Lung (tissue), 12 donors: Measurements from ENCODE around the gene FRY. TPM values are rescaled to one million over a fixed set of nuclear protein-coding genes. Genes with fewer than 3 reads are reported as not detected.

Experiments used
- ATAC-seq: fragments of 200-7000 bp; cut with Tn5 transposase; one replicate; pipeline ENCODE4 v1.9.1; 2020; ENCODE audit warnings: moderate number of reproducible peaks; ENCODE audit not compliant: insufficient read depth, low FRiP score
- DNase-seq, 3 donors: peaks; one replicate each; pipeline ENCODE4 v3.0.0-alpha.2; 2013 to 2017
- H3K27ac ChIP-seq, 2 donors: one replicate each; pipeline ENCODE4 v1.5.1; 2013; ENCODE audit warnings: mild to moderate bottlenecking in 2 of 2, moderate library complexity in 2 of 2, control low read depth in 1 of 2, inconsistent platforms in 1 of 2, low read depth in 1 of 2, low read length in 1 of 2
- H3K27me3 ChIP-seq, 3 donors: one replicate each; pipeline ENCODE4 v1.5.1; 2013; ENCODE audit warnings: low read length in 2 of 3; ENCODE audit not compliant: control insufficient read depth in 3 of 3, insufficient read depth in 3 of 3
- H3K36me3 ChIP-seq, 4 donors: one replicate each; pipeline ENCODE4 v1.5.1; 2013; ENCODE audit warnings: low read length in 4 of 4, mild to moderate bottlenecking in 1 of 4, moderate library complexity in 1 of 4; ENCODE audit not compliant: control insufficient read depth in 4 of 4, insufficient read depth in 4 of 4
- H3K4me1 ChIP-seq, 5 donors: one replicate each; pipeline ENCODE4 v1.5.1; 2013; ENCODE audit warnings: low read length in 5 of 5, mild to moderate bottlenecking in 2 of 5, moderate library complexity in 1 of 5; ENCODE audit not compliant: control insufficient read depth in 5 of 5, insufficient read depth in 5 of 5
- H3K4me3 ChIP-seq: one replicate; pipeline ENCODE4 v1.5.1; 2013; ENCODE audit warnings: mild to moderate bottlenecking, control low read depth, moderate library complexity
- H3K9ac ChIP-seq, 2 donors: one replicate each; pipeline ENCODE4 v1.5.1; 2013; ENCODE audit warnings: low read length in 2 of 2, control low read depth in 1 of 2; ENCODE audit not compliant: insufficient read depth in 1 of 2
- H3K9me3 ChIP-seq, 4 donors: one replicate each; pipeline ENCODE4 v1.5.1; 2013; ENCODE audit warnings: low read length in 3 of 4, mild to moderate bottlenecking in 1 of 4, moderate library complexity in 1 of 4; ENCODE audit not compliant: control insufficient read depth in 4 of 4, insufficient read depth in 3 of 4
- CTCF ChIP-seq: IDR thresholded peaks from 2 replicates; pipeline ENCODE4 v1.5.1; 2012; ENCODE audit warnings: mild to moderate bottlenecking; ENCODE audit errors: control extremely low read depth, extremely low read depth
- WGBS, 2 donors: extraction: QIAGEN DNeasy Blood & Tissue Kit; methylation state at CpG; one replicate each; pipeline ENCODE4 v1.1.7; 2013; 5-methylcytosine and 5-hydroxymethylcytosine counted together
- polyA plus RNA-seq, 2 donors: library from polyadenylated mRNA; stranded (reverse); fragments of 200-250 nt; gene quantifications; one replicate each; pipeline ENCODE4 v1.2.1, GENCODE V29; 2013
- total RNA-seq, 2 donors: library from RNA; depleted of rRNA in 1 of 2; stranded (reverse); fragments of >200 nt in 1 of 2; gene quantifications; one replicate each; pipeline ENCODE4 v1.2.1, GENCODE V29; 2014 to 2021
- donor health status: control.
- donor health status: control.
- donor health status: Bipolar disorder and iron deficiency.
- donor health status: healthy.
- donor health status: DM: yes; HTN: yes; CAD: no.

FRY gene
- total and polyA plus RNA-seq, 4 donors: 7.4 to 79.6 (median 43.9) TPM

GRCh38 chr13:32024750-32025149 is 6.8 kb upstream of the FRY start:
- H3K27me3 ChIP-seq: no peaks in the 10 kb centered on the region
- H3K9ac ChIP-seq: no peak overlapping the region
- WGBS, 2 donors: 89 to 96% methylated on average over 2 of the region's 2 CpGs
- no peaks in the 10 kb centered on the region for H3K36me3 ChIP-seq
- no peak for DNase-seq
- no peak overlapping the region for H3K4me3 ChIP-seq
- no peaks in the 10 kb centered on the region for H3K9me3 ChIP-seq
- peaks cover 0 to 3% (median 0%) of the 10 kb centered on the region in 5 donors for H3K4me1 ChIP-seq
- no peak for ATAC-seq
- no peak for TF ChIP-seq CTCF
- H3K27ac ChIP-seq: no peak overlapping the region

DNA sequence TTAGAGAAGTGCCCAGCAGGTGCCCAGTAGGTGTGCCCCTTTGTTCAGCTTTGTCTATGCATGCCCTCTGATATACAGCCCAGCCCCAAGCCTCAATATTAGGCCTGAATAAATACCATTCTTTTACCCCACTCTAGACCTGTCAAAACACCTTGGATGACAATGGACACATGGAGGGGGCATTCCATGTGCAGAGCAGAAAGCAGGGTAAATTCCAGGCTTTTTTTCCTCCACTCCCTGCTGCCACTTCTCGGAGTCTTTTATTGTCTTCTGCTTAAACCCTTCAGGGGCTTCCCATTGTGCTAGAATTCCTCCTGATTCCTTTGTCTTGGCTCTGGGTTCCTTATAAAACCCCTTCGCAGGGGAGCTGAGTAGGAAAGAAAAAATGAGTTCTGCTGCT is 5.8 kb upstream of the FRY start:
- no peak for ATAC-seq

DNA sequence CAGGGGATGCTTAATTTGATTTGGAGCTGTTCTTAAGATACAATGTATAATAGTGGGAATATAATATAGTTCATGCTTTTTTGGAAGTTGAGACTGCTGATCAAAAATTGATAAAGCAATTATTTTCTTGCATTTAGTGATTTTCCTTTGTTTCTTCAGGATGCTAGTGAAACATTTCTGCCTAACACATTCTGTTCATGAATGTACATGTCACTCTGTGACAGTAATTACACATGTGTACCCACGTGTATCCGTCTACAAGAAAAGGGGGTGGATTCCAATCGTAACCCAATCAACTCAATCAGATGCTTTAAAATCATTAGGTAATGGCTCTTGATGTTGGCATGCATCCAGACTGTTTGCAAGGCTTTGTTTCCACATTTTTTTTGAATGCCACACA is 5.0 kb upstream of the FRY start:
- no peak for TF ChIP-seq CTCF
- 73 to 83% methylated on average over 3 of the region's 3 CpGs for WGBS, 2 donors
- ATAC-seq: no peak

More for the DNA sequence above, 5.8 kb upstream of the FRY start:
- H3K9ac ChIP-seq: no peak overlapping the region
- no peak for TF ChIP-seq CTCF
- H3K27ac ChIP-seq: no peak overlapping the region
- DNase-seq: no peak
- WGBS, 2 donors: 91 to 96% methylated on average over 2 of the region's 2 CpGs
- H3K9me3 ChIP-seq: no peaks in the 10 kb centered on the region
- H3K4me3 ChIP-seq: no peak overlapping the region
- no peaks in the 10 kb centered on the region for H3K36me3 ChIP-seq
- peaks cover 0 to 4% (median 3%) of the 10 kb centered on the region in 5 donors for H3K4me1 ChIP-seq
- peaks cover 0 to 5% (median 0%) of the 10 kb centered on the region in 3 donors for H3K27me3 ChIP-seq

GRCh38 chr13:32028711-32029110 is 2.9 kb upstream of the FRY start:
- Histone ChIP-seq H3K36me3 (no peaks in the 10 kb centered on the region), H3K4me3 (no peak overlapping the region), H3K9ac (no peak overlapping the region), H3K27ac (no peak overlapping the region), H3K4me1 (peaks cover 0 to 10% (median 0%) of the 10 kb centered on the region in 5 donors), H3K9me3 (no peaks in the 10 kb centered on the region), H3K27me3 (peaks cover 0 to 12% (median 6%) of the 10 kb centered on the region in 3 donors)
- no peak for TF ChIP-seq CTCF
- WGBS, 2 donors: 89 to 94% methylated on average over 3 of the region's 3 CpGs
- ATAC-seq (no peak), DNase-seq (no peak)

More for the DNA sequence above, 5.0 kb upstream of the FRY start:
- peaks cover 0 to 9% (median under 1%) of the 10 kb centered on the region in 5 donors for H3K4me1 ChIP-seq
- peaks cover 0 to 6% (median 0%) of the 10 kb centered on the region in 3 donors for H3K27me3 ChIP-seq
- H3K36me3 ChIP-seq: no peaks in the 10 kb centered on the region
- H3K9ac ChIP-seq: no peak overlapping the region
- no peak for DNase-seq
- H3K4me3 ChIP-seq: no peak overlapping the region
- H3K9me3 ChIP-seq: no peaks in the 10 kb centered on the region
- no peak overlapping the region for H3K27ac ChIP-seq
